ENCODE data around the gene DRC1.

Gene DRC1

GRCh38 chr2:26442707-26443106 lies 41.0 kb downstream of the DRC1 start:
- DNase-seq (ENCODE audit: low read depth in 1 of 2, low spot score in 1 of 2): no peak
- Histone ChIP-seq H3K27ac (replicated peaks) (no peak overlapping the region), H3K27me3 (ENCODE audit: insufficient read depth, poor library complexity, severe bottlenecking) (no peaks in the 10 kb centered on the region), H3K4me3 (replicated peaks; ENCODE audit: insufficient read depth, low read length) (no peak overlapping the region)
- TF ChIP-seq CTCF (IDR thresholded peaks at IDR 0.05; ENCODE audit: insufficient read depth, low read length) (no peak), GABPA (IDR thresholded peaks at IDR 0.05; ENCODE audit: low read depth) (no peak), SPI1 (IDR thresholded peaks at IDR 0.05; ENCODE audit: borderline replicate concordance, low read depth) (no peak)

- no peaks in the 10 kb centered on the region for H3K27me3 ChIP-seq (ENCODE audit: insufficient read depth, poor library complexity, severe bottlenecking)
- H3K27ac ChIP-seq (replicated peaks): no peak overlapping the region
- no peak for DNase-seq (ENCODE audit: low read depth in 1 of 2, low spot score in 1 of 2)
- H3K4me3 ChIP-seq (replicated peaks; ENCODE audit: insufficient read depth, low read length): no peak overlapping the region
- TF ChIP-seq POLR2AphosphoS5 (IDR thresholded peaks at IDR 0.05; ENCODE audit: low read depth) (no peak), SPI1 (IDR thresholded peaks at IDR 0.05; ENCODE audit: borderline replicate concordance, low read depth) (no peak), GABPA (IDR thresholded peaks at IDR 0.05; ENCODE audit: low read depth) (no peak), CTCF (IDR thresholded peaks at IDR 0.05; ENCODE audit: insufficient read depth, low read length) (no peak)
- TF ChIP-seq, protein P1, sequence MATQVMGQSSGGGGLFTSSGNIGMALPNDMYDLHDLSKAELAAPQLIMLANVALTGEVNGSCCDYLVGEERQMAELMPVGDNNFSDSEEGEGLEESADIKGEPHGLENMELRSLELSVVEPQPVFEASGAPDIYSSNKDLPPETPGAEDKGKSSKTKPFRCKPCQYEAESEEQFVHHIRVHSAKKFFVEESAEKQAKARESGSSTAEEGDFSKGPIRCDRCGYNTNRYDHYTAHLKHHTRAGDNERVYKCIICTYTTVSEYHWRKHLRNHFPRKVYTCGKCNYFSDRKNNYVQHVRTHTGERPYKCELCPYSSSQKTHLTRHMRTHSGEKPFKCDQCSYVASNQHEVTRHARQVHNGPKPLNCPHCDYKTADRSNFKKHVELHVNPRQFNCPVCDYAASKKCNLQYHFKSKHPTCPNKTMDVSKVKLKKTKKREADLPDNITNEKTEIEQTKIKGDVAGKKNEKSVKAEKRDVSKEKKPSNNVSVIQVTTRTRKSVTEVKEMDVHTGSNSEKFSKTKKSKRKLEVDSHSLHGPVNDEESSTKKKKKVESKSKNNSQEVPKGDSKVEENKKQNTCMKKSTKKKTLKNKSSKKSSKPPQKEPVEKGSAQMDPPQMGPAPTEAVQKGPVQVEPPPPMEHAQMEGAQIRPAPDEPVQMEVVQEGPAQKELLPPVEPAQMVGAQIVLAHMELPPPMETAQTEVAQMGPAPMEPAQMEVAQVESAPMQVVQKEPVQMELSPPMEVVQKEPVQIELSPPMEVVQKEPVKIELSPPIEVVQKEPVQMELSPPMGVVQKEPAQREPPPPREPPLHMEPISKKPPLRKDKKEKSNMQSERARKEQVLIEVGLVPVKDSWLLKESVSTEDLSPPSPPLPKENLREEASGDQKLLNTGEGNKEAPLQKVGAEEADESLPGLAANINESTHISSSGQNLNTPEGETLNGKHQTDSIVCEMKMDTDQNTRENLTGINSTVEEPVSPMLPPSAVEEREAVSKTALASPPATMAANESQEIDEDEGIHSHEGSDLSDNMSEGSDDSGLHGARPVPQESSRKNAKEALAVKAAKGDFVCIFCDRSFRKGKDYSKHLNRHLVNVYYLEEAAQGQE (IDR thresholded peaks at IDR 0.05; ENCODE audit: insufficient replicate concordance, low read depth): no peak
These were observed 42.5 kb downstream of the DRC1 start for GRCh38 chr2:26444236-26444635.

GRCh38 chr2:26448651-26449050 lies 46.9 kb downstream of the DRC1 start:
- Histone ChIP-seq H3K27ac (replicated peaks) (no peak overlapping the region), H3K27me3 (ENCODE audit: insufficient read depth, poor library complexity, severe bottlenecking) (no peaks in the 10 kb centered on the region), H3K4me3 (replicated peaks; ENCODE audit: insufficient read depth, low read length) (no peak overlapping the region)
- no peak for DNase-seq (ENCODE audit: low read depth in 1 of 2, low spot score in 1 of 2)
- TF ChIP-seq, protein P1 (IDR thresholded peaks at IDR 0.05; ENCODE audit: insufficient replicate concordance, low read depth): no peak
- no peak for TF ChIP-seq POLR2AphosphoS5 (IDR thresholded peaks at IDR 0.05; ENCODE audit: low read depth)
- TF ChIP-seq SPI1 (IDR thresholded peaks at IDR 0.05; ENCODE audit: borderline replicate concordance, low read depth): no peak
- TF ChIP-seq CTCF (IDR thresholded peaks at IDR 0.05; ENCODE audit: insufficient read depth, low read length): no peak
- no peak for TF ChIP-seq GABPA (IDR thresholded peaks at IDR 0.05; ENCODE audit: low read depth)

Measured in HL-60 (cell line).